GM10266 (cell line): ENCODE measurements around the gene ERBB4.

ENCODE experiments used
- DNase-seq: peaks from one replicate; pipeline ENCODE4 v3.0.0; 2012; ENCODE audit errors: extremely low spot score
- CTCF ChIP-seq: IDR thresholded peaks from 2 replicates; pipeline ENCODE4 v1.5.1; 2012; ENCODE audit warnings: mild to moderate bottlenecking, low read depth; ENCODE audit not compliant: control insufficient read depth, insufficient read depth; ENCODE audit errors: missing control alignments

ERBB4 gene

DNA sequence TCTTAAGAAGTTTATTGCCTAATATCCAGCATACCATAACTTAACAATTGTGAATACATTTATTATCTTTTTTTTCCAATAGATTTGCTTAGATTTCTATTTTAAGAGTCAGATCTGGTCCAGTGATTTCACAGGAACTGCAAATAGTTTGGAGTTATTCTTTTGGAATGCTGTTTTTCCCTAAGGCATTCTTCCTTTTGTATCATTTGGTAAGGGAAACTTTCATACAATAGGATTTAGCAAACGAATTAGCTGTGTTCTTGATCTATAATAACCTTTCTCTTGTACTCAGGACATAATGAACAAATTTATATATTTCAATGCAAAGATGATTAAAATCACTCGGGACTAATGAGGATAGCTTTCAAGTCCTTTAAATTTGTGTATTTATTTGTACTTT is 201.6 kb downstream of the ERBB4 start:
- DNase-seq: no peak
- TF ChIP-seq CTCF: no peak

DNA sequence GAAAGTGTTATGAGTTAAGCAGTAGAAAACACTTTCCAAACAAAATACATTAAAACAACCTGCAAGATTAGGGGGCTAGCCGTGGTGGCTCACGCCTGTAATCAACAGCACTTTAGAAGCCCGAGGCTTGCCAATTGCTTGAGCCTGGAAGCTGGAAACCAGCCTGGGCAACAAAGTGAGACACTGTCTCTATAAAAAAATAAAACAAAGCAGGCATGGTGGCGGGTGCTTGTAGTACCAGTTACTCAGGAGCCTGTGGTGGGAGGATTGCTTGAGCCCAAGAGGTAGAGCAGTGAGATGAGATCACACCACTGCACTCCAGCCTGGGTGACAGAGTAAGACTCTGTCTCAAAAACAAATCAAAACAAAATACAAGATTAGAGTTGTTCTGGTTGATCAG is 208.3 kb downstream of the ERBB4 start:
- DNase-seq: no peak
- TF ChIP-seq CTCF: no peak

- no peak for TF ChIP-seq CTCF
- no peak for DNase-seq
Observed at GRCh38 chr2:212328712-212329496, 209.7 kb downstream of the ERBB4 start.

- no peak for TF ChIP-seq CTCF
- no peak for DNase-seq
Observed at GRCh38 chr2:212328136-212328535, 210.5 kb downstream of the ERBB4 start.

- DNase-seq: no peak
- no peak for TF ChIP-seq CTCF
Observed at GRCh38 chr2:212327171-212327809, 211.3 kb downstream of the ERBB4 start.

GRCh38 chr2:212318636-212319035 is 220.0 kb downstream of the ERBB4 start:
- no peak for DNase-seq
- TF ChIP-seq CTCF: no peak

DNA sequence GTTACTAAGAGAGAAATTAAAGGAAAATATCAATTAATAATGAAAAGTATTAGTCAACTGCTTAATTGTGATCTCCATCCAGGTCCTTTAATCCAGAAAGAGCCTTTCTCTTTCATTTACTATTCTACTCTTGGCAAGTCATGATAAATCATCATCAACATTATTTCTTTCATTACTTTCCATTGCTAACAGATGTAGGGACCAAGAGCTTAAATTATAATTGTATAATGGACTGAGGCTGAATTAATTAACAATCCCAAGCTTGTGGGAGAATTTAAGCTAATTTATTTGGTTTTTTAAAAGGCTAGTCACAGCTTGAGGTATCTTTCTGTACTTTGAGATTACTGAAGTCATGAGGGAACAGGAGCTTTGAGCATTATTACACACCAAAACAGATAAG is 223.9 kb downstream of the ERBB4 start:
- no peak for TF ChIP-seq CTCF
- no peak for DNase-seq
